GM12875 (cell line): Measurements from ENCODE around the gene CD70.
"Not testable (repeated sequence)": the region's sequence is repeated elsewhere in the genome, so short reads cannot be mapped to it uniquely, and the experiment has no call there.

ENCODE experiments used
- H3K4me3 ChIP-seq: one replicate; pipeline ENCODE4 v1.5.1; 2011; ENCODE audit warnings: low read depth, low read length, control low read depth
- CTCF ChIP-seq: IDR thresholded peaks from 2 replicates; pipeline ENCODE4 v1.5.1; 2011; ENCODE audit warnings: low read depth, mild to moderate bottlenecking, control low read depth, inconsistent platforms, low read length, moderate library complexity, borderline replicate concordance; ENCODE audit not compliant: insufficient read depth

The CD70 gene

GRCh38 chr19:6599866-6600454, 9.0 kb upstream of the CD70 start:
- H3K4me3 ChIP-seq = peak overlapping the region; percentile 15
- TF ChIP-seq CTCF = no peak

- H3K4me3 ChIP-seq = not testable (repeated sequence)
Measured at GRCh38 chr19:6598254-6598892, 7.4 kb upstream of the CD70 start.

GRCh38 chr19:6597471-6598253, 6.7 kb upstream of the CD70 start:
- H3K4me3 ChIP-seq = not testable (repeated sequence)

GRCh38 chr19:6596621-6597020, 5.7 kb upstream of the CD70 start:
- no peak for TF ChIP-seq CTCF
- H3K4me3 ChIP-seq = no peak overlapping the region

- H3K4me3 ChIP-seq = no peak overlapping the region
- no peak for TF ChIP-seq CTCF
Measured at GRCh38 chr19:6593651-6594416, 2.9 kb upstream of the CD70 start.

- H3K4me3 ChIP-seq = peak overlapping the region; percentile 86
- no peak for TF ChIP-seq CTCF
Measured at GRCh38 chr19:6590258-6590826, 608 bp downstream of the CD70 start.

GRCh38 chr19:6589711-6590257, 1.2 kb downstream of the CD70 start:
- no peak for TF ChIP-seq CTCF
- peak overlapping the region; percentile 86 for H3K4me3 ChIP-seq
